ENCODE data around the gene PDE4B.

GRCh38 chr1:66058558-66058957, 265.9 kb downstream of the PDE4B start:
- TF ChIP-seq BRCA1 (IDR thresholded peaks at IDR 0.05) (no peak), BRCA1 (CRISPR knock-in tag; IDR thresholded peaks at IDR 0.05) (no peak), EZH2 (IDR thresholded peaks at IDR 0.05; ENCODE audit: borderline replicate concordance, low read depth, low read length) (no peak), ZNF232 (CRISPR knock-in tag; IDR thresholded peaks at IDR 0.05) (no peak), RNF2 (IDR thresholded peaks at IDR 0.05) (no peak), HDAC1 (IDR thresholded peaks at IDR 0.05) (no peak), EP300 (IDR thresholded peaks at IDR 0.05; ENCODE audit: low read length) (no peak), POLR2A (conservative IDR thresholded peaks at IDR 0.05) (no peak), ELK1 (CRISPR knock-in tag; IDR thresholded peaks at IDR 0.05) (no peak), RBM34 (IDR thresholded peaks at IDR 0.05; ENCODE audit: borderline replicate concordance, insufficient read depth, low read length) (no peak), CTCF (IDR thresholded peaks at IDR 0.05 in 2 of 3, conservative IDR thresholded peaks at IDR 0.05 in 1 of 3; ENCODE audit: insufficient read depth in 2 of 3, low read depth in 1 of 3, low read length in 3 of 3) (no peak), MXI1 (IDR thresholded peaks at IDR 0.05; ENCODE audit: low read depth, low read length) (no peak), ZNF253 (CRISPR knock-in tag; conservative IDR thresholded peaks at IDR 0.05) (no peak)
